Sigmoid colon (tissue), 4 donors: ENCODE data around the gene DGKH.

ENCODE experiments used
- CTCF ChIP-seq, 4 experiments: fragments of 450-650 bp in 3 of 4; fragments of 200-600 bp in 1 of 4; IDR thresholded peaks; one replicate each; pipeline ENCODE4 v1.5.1; 2016 to 2019; ENCODE audit warnings: antibody characterized with exemption in 4 of 4, mild to moderate bottlenecking in 3 of 4, moderate library complexity in 2 of 4
- POLR2A ChIP-seq, 2 donors: fragments of 450-650 bp; IDR thresholded peaks; one replicate each; pipeline ENCODE4 v1.6.1; 2016; ENCODE audit warnings: antibody characterized with exemption in 2 of 2, mild to moderate bottlenecking in 2 of 2, moderate library complexity in 2 of 2
- POLR2AphosphoS5 ChIP-seq, 4 donors: sonication (generic); formaldehyde crosslinking; IDR thresholded peaks; one replicate each; pipeline ENCODE4 v1.6.1; 2017; ENCODE audit warnings: antibody characterized with exemption in 4 of 4

GRCh38 chr13:42065414-42065813 lies 17.0 kb downstream of the DGKH start:
- TF ChIP-seq POLR2A (IDR thresholded peaks at IDR 0.05) = no peak
- TF ChIP-seq CTCF (IDR thresholded peaks at IDR 0.05) = no peak
- no peak for TF ChIP-seq POLR2AphosphoS5 (IDR thresholded peaks at IDR 0.05)
